HG03565 (cell line): ENCODE data around the gene FGR.

Experiments used
- ATAC-seq: cut with Tn5 transposase; IDR thresholded peaks from one replicate; pipeline ENCODE4 v1.9.1; 2021; ENCODE audit warnings: mild to moderate bottlenecking, moderate library complexity; ENCODE audit not compliant: unreplicated experiment

Gene FGR

DNA sequence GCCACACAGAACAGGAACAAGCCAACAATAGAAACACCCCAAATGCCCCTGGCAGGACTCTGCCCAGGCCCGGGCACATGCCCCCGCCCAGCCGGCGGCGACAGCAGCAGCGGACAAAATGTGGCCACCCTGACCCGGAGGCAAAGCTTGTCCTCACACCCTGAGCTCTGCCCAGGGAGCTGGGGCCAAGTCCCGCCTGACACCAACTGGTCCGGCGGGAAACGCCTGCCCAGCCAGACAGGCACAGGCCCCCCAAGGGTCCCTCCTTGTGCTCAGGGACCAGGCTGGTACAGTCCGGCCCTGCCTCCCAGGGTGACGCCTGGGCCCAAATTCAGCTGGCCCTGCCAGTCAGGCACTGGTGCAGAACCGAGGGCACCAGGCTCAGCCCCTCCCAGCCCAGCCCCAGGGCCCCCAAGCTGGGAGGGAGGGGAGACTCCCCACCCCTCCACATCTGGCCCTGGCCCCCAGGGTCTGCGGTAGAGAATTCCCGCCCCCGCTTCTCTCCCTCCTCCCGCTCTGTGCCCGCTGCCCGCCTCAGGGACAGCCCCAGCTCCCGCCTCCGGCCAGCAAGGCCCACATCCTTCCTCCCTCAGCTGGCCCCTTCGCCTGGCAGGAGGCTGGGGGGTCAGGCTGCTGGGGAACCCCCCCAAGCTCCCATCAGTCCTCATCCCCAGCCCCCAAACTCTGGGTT, 33.1 kb downstream of the FGR start:
- ATAC-seq: no peak

DNA sequence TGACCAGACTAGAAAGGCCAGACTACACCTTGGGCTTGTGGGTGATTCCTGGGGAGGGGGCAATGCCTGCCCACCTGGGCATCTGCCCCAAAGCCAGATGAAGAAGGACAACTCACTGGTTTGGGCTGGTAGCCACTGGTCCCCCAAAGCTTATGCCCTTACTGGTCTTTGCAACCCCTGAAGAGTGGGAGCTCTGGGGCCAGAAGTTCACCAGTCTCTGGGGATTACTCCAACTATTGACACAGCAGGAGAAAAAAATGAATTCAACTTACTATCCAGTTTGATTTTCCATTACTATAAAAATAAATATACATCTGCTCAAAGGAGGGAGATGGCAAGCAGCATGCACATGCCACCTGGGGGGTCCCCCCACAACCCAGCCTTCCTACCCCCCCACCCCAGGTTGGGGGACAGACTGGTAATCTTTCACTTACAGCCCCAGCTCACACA, 33.6 kb downstream of the FGR start:
- no peak for ATAC-seq

DNA sequence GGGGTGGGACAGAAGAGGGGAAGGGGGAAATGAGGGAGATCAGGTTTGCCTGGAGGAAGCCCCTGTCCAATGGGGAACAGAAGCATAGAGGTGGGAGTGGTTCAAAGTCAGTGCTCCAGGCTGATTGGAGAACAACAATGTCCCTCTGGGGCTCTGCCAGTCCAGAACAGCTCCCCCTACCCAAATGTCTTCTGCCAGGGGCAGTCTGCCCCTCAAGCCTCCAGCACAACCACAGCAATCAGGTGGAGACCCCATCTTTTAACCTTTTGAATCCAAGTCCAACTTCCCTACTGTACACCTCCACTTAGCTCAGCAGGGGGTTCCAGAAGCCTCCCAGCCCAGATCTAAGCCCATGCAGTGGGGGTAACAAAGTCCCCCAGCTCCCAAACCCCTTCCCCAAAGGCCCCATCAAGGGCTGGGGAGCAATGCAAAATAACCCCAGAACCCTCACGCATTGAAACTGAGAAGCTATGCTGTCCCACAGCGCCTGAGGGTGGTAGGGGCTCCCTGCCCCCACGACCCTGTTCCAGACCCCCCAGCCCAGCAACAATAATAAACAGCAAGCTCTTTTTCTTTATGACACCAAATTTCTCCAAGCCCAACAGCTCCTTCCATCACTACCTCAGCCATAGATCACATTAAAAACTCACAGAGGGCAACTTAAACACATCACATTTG, 34.3 kb downstream of the FGR start:
- ATAC-seq: no peak

DNA sequence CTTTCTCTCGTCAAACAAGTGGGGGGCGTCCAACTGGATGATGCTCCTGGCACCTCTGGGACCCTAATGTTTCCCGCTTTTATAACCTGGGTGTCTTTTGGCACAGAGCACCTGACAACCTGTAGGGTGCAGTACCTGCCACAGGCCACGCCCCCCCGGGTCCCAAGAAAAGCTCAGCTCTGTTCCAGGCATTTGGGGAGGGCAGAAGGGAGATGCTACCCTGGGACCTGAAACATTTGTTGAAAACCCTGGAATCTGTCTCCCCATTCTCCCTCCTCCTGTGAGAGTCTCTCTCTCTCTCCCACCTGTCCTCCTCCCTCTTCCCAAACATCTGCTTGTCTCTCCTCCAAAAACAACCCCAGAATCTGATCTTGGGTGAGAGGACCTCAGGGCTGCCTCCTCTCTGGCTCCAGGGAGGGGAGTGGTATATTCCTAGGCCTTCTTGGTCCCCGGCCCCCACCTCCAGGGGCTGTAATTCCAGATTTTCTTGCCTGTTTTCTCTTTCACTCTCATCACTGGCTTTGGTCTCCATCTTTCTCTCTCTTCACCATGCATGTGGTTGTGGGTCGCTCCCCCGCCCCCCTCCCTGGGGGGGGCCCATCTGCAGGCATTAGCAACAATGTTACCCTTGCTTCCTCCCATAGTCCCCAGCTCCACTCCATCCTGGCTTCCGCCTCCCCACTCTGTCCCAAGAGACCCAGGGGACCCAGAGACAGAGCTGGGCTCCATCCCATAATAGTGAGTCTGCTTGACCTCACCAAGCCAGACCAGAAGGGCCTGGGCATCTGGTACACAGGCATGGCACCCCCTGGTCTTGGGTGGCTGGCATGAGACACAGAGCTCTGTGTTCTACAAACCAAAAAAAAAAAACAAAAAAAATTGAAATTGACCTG, 35.1 kb downstream of the FGR start:
- no peak for ATAC-seq

- ATAC-seq: no peak
Measured at GRCh38 chr1:27598902-27599528, 36.0 kb downstream of the FGR start.

DNA sequence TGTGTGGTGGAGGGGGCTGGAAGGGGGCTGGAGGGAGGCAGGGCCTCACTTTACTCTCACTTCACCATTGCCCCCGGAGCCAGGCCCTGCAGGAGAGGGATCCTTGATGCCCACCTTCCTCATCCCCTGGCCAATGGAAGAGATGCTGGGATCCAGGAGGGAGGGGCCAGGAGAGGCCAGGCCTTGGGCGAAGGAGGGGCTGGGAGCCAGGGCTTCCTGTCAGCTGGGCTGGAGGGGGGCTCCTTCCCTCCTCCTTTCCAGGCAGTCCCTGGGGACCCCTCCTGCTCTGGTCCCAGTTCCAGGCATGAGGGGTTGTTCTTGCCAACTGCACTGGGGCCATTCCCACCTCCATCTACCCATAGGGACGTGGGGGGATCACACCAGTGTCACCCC, 36.7 kb downstream of the FGR start:
- ATAC-seq: no peak

DNA sequence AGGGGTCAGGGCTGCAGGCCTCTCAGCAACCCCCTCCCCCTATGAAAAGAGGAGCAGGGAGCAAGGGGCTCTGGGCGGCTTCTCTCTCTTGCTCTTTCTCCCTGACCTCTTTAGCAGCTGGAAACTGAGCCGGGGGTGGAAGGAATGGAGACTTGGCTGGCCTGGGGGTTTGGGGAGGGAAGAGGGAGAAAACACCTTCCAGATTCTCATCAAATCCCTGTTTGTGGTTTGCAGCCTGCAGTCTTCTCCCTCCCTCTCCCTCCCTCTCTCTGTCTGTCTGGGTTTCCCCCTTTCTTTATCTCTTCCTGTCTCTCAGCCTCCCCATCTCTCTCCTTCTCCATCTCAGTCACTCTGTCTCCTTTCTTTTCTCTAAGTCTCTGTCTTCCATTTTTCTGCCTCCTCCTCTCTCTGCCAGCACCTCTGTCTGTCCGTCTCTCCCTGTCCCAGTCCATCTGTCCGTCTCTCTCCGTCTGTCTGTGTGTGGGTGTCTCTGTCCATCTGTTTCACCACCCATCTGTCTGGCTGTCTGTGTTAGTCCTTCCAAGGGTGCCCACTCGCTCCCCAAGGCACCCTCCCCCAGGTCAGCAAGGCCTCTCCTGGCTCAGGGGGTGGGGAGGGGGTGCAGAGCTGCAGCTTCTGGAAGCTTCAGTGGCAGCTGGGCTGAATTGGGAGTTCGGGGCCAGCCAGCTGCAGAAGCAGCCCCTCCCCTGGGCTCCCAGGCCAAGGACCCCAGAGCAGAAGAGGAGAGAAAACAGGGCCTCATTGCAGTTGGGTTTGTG, 37.3 kb downstream of the FGR start:
- no peak for ATAC-seq

DNA sequence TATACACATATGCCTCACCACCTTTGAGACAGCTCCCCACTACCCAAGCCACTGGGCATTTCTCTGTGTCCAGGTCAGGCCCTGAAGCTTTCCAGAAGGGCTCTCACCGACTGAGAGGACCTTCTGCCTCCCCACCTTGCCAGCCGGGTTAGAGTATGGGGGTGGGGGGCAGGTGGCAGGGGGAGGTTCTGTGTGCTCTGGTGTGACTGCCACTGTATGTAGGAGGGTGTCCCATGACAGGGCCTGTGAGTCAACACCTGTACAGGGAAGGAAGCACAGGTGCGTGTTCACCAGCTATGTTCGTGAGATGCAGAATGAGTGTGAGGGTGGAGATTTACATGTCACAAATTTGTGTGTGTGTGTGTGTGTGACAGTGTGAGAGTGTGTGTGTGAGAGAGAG, 38.0 kb downstream of the FGR start:
- ATAC-seq: no peak

DNA sequence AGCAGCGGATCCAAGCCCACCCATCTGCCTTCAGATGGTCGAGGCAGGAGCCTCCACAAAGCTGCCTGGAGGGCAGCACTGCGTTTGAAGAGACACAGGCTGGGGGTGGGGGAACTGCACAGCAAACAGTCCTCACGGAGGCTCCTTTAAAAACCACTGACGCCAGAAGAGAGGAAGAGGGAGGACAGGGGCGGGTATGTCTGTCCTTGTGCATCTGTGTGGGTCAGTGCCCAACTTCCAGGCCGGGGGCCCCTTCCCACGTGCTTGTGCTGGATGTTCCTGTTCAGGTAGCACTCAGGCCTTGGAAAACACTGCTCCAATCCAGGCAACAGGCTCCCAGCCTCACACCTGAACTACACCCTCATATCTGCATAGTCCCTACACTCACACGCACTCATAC, 38.7 kb downstream of the FGR start:
- no peak for ATAC-seq

DNA sequence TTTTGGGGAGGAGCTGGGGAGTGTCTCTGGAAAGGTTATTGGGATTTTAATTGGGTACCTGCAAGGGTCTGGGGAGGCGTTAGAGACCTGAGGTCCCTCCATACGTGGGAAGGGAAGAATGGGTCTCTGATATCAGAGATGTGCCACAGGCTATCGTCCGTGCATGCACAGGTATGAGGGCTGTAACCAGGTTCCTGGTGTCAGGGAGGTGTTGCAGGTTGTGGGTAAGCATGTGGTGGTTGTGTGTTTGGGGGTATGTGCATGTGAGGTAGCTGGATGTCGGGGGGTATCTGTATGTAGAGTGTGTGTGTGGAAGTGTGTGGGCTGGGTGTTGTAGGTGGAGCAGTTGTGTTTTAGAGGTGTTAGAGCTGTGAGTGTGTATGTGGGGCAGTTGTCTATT, 39.4 kb downstream of the FGR start:
- no peak for ATAC-seq

- ATAC-seq: no peak
Measured at GRCh38 chr1:27594564-27595510, 40.1 kb downstream of the FGR start.

GRCh38 chr1:27593678-27594563, 41.1 kb downstream of the FGR start:
- no peak for ATAC-seq

DNA sequence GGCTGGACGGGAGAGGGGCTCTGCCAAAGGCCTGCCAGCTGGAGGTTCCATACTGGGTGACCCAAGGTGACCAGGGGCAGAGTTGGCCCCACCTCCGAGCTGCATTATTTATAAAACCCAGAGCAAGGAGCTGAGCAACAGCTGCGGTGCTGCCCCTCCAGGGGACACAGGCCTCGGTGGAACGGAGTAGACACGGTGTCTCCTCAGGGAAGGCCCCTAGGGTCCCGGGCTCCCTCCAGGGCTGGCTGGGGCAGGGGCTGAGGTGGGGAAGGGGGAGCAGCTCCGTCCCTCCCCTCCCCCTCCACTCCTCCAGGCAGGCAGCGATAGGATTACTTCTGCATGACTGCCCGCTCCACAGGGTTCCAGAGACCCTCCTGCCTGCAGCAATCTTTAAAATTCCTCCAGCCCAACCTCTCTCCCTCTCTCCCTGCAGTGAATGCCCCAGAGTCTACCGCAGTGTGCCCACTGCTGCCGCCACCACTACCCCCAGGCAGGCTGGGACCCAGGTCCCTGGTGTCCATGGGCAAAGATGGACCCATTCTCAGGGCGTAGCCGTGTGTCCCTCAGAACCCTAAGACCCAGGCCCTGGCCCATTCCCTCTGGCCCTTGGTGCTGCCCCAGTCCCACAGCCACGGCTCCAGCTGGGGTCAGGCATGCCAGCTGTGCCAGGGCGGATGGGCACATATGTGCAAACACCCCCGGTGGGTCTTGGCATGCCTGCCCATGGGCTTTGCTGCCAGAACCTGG, 41.9 kb downstream of the FGR start:
- no peak for ATAC-seq

GRCh38 chr1:27592232-27592930, 42.6 kb downstream of the FGR start:
- no peak for ATAC-seq

DNA sequence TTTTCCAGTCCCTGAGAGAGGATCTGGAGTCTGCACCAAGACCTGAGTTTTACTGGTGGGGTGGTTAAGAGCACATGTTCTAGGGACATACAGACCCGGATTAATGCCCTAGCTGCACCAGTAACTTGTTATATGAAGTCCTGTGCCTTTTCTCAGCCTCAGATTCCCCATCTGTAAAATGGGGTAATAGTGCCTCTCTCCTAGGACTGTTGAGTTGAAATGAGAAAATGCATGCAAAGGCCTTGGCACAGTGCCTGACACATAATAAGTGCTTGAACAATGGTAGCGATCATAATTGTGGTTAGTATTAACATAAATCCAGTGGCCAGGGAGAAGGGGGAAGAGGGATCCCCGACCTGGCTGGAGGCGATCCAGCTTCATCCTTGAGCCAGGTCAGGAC, 43.4 kb downstream of the FGR start:
- ATAC-seq: no peak

GRCh38 chr1:27590917-27591508, 44.0 kb downstream of the FGR start:
- no peak for ATAC-seq
